Fibroblast of gingiva (primary cell): ENCODE results near the gene CFAP52.
"Not testable (repeated sequence)": the region's sequence is repeated elsewhere in the genome, so short reads cannot be mapped to it uniquely, and the experiment has no call there.

Source experiments
- DNase-seq: peaks from one replicate; pipeline ENCODE4 v3.0.0-alpha.2; 2011; ENCODE audit warnings: low read depth

Gene CFAP52, protein sequence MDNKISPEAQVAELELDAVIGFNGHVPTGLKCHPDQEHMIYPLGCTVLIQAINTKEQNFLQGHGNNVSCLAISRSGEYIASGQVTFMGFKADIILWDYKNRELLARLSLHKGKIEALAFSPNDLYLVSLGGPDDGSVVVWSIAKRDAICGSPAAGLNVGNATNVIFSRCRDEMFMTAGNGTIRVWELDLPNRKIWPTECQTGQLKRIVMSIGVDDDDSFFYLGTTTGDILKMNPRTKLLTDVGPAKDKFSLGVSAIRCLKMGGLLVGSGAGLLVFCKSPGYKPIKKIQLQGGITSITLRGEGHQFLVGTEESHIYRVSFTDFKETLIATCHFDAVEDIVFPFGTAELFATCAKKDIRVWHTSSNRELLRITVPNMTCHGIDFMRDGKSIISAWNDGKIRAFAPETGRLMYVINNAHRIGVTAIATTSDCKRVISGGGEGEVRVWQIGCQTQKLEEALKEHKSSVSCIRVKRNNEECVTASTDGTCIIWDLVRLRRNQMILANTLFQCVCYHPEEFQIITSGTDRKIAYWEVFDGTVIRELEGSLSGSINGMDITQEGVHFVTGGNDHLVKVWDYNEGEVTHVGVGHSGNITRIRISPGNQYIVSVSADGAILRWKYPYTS

DNA sequence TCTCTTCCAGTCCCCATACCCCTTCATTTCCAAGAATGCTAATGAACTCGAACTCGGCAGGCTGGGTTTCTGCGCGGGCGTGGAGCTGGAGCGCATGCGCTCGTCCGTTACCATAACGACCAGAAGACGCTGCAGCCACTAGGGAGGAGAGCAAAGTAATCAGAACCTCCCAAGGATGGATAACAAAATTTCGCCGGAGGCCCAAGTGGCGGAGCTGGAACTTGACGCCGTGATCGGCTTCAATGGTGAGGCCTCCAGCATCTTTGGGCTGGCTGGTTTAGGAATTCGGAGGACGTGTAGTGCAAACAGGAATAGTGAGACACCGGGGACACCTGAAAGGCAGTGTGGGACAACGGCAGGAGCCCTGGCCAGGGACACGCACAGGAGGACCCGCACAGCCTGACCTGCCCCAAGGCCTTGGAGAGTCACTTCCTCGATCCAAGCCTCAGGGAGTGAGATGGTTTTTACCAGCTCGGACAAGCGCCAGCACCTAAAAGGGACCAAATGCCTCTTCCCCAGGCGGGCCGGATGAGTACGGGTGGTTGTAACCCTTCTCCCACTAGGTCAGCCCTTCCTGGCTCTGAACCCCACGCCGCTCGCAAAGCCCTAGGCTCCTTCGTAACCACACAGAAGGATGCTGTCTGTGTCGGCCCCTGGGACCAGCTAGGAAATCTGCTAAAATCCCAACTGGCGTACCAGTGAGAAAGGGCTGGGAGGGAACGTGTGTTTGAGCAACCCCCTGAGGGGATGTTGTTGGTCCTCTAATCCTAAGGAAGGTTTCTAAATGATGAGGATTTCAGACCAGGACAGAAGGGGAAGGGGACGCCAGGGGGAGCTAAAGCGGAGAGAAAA is at the start of gene CFAP52:
Gene CFAP52 (plus strand): TSS at position 122 of the 852 bp plus-strand sequence. CDS start 54 bp downstream, at position 176.
- DNase-seq = peak; percentile 76

DNA sequence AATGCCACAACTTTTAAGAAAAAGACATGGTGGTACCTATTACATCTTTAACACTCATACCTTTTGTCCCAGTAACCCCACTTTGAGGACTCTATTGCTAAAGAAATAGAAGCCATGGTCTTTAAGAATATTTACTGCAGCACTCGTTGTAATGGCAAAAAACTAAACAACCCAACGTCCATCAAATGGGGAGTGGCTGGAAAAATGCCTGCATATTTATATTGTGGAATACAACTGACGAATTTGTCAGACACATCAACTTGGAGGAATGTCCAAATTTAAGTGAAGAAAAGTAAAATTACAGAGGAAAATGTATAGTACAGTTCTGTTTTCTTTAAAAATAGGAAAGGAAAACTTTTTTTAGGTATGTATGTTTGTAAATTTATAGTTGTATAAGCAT is 48.7 kb upstream of the CFAP52 start:
- no peak for DNase-seq

DNA sequence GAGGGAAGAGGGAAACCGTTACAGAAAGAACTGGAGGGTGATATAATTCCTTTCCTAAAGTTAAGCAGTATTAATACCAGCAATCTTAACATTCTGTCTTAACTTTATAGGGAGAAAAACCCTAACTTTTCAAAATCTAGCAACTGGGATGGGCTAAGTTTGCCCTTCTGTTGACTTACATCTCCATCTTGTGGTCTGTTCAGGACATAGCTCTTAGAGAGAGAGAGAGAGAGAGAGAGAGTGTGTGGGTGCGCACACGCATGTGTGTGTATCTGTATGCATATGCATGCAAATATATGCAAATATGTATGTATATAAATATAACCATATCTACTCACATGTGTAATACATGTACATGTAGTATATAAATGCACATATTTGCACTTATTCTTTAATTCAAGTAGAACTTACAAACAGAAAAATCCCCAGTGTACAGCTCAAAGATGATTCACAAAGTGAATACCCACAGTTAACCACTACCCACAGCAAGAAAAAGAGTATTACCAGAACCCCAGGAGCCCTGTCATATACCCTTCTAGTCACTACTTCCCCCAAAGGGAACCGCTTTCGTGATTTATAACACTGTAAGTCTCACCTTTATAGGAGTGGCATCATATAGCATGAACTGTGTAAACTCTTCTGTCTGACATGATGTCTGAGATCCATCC is 47.3 kb upstream of the CFAP52 start:
- peak; percentile 41 for DNase-seq

DNA sequence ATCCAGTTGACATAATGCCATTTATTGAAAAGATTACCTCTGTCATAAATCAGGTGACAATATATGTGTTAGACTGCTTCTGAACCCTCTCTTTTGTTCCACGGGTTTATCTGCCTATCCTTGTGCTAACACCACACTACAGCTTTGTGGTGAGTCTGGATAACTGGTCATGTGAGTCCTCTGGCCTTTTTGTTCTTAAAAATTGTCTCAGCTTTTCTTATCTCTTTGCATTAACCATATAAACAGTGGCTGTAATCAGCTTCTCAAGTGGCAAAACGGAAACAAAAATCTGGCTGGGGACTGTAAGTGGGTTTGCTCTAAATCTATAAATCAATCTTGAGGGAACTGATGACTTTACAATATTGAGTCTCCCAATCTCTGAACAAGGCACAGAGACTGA is 45.4 kb upstream of the CFAP52 start:
- DNase-seq = no peak

DNA sequence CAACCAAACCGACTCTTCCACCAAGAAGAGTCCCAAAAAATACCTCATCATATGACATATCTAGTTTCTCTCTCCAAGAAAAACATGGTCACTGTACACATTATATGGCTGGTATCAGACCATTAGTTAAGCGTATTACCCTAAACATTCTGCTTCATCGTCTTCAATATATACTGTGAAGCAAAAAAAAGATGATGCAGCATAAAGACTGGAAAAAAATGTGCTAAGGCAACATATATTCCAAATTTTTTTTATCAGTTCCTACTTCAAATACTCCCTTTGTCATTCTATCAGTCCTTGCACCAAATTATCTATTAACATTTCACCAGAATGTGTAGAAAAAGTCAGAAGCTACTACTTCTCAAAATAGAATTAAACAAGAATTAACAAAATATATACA is 43.7 kb upstream of the CFAP52 start:
- no peak for DNase-seq

DNA sequence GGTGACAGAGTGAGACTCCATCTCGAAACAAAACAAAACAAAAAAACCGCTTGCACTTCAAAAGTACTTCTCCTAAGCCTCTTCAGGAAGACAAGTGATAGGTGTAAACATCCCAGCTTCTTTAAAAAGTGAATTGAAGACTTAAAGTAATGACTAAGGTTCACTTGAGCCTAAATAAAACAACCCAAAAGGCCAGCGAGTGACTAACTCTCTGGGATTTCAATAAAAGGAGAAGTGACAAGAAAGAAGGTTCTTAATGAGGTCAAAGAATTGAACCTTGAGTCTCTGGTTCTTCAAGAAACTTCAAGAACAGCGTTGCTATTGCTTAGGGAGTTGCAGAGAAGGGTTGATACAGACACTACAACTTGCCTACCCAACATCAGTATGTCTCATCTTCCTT is 43.0 kb upstream of the CFAP52 start:
- DNase-seq = no peak

DNA sequence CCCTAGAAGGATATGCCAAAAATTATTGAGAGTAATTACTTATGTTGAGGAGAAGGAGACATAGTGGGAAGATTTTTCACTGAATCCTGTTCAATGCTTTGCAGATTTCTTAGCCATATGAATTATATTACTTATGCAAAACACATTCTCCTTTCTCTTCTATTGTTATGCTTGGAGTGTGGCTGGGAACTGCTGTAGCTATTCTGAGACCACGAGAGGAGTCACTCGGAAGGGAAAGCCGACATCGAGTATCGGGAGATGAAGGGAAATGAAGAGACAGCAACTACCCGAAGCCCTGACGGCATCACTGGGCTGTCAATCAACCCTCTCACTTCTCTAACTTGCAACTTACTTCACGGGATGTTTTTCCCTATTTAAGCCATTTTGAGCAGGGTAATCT is 40.4 kb upstream of the CFAP52 start:
- peak; percentile 26 for DNase-seq

DNA sequence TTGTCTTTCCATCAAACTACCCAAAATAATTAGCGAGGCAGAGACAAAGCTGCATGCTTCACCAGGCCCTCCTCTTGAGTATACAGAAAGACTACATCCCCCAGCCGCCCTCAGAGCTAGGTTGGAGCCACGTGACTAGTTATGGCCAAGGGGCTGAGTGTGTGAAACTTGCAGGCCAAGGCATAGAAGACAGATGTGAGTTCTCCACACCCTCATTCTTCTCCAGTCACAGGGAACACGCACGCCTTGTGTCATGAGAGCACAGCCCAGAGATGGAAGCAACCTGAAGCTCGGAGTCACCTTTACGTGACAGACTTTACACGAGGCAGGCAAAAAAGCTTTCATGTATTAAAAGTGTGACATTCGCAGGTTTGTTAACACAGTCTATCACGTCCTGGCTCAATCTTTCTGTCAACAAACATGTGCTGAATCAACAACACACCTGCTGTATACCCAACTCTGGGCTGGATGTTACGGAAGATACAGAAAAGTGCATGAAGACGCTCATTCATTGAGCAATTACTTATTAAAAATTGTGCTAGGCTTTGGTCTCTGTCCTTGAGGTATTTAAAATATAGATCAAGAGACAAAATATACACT is 39.2 kb upstream of the CFAP52 start:
- no peak for DNase-seq

DNA sequence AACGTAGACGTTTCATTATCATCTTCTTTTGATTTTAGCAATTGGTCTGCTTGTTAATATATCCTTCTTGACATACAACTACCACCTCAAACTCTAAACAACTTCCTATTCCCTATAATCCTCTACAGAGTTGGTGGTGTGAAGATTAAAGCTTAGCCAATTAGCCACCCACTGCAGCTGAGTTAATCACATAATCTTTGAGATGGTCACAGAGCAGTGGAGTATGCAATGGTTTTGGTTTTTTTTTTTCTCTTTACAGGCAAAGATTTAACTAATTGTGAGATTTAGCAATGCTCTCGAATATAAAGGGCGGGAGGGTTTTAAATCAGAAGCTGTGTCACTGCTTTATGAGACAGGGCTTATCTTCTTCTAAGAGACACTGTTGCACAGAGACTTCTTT is 37.8 kb upstream of the CFAP52 start:
- DNase-seq = no peak

DNA sequence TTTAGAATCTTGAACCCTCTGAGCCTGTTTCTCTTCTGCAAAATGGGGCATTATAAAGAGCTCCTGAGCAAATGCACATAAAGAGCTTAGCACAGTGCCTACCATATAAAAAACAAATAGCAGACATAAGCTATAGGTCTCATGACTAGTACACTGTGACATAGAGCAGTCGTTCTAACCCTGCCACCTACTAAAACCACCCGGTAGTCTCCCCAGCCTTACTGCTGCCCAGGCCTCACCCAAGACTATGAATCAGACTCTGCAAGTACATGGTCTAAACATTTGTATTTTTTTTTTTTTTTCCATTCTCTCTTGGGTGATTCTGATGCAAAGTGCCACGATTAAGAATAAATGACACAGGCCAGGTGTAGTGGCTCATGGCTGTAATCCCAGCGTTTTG is 34.7 kb upstream of the CFAP52 start:
- no peak for DNase-seq

DNA sequence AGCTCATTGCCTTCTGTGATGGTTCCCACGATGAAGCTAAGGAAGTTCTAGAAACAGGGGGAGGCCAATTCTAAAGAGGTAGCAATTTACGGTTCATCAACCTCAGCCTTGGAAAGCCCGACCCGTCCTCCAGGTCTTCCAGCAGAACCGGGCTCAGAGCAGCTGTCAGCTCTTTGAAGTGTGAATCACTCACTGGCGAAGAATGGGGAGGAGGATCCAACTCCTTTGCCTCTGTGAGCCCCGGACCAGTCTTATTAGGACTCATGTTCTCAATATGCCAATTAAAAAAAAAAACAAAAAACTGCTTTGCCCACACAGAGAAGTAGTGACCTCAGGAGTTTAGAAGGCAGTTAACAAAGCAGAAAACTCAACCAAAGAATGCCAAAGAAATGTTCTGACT is 32.2 kb upstream of the CFAP52 start:
- no peak for DNase-seq

DNA sequence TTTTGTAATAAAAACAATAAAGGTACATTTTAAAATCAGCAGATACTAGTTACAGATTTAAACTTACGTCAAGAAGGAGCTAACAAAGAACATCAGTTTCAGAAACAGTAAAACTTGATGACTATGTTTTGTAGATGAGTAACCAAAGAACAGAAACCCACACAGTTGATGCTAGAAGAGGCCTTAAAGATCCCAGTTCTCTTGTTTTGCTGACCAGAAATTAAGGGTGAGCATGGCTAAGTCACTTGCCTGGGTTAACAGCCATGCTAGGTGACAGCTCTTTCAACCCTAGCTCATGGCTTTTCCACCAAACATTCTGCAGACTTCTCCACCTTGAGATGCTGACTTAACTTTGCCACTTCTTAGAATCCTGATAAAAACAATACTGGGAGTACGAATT is 27.2 kb upstream of the CFAP52 start:
- DNase-seq = no peak

DNA sequence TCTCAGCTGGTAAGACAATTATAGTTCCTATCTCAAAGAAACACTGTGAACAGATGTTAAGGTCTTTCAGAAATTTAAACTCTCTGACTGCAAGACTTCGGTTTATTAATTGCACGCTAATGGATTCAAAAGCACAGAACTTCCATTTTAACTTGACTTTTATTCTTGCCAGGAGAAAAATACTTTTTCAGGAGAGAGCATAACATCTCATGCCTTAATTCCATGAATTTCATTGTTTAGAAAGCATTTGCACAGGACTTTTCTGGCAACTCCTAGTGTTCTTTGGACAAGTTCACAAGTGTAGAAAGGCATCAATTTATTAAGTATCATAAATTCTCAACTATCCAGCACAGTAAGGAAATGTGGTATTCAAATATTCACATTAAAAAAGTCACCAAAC is 23.3 kb upstream of the CFAP52 start:
- no peak for DNase-seq

DNA sequence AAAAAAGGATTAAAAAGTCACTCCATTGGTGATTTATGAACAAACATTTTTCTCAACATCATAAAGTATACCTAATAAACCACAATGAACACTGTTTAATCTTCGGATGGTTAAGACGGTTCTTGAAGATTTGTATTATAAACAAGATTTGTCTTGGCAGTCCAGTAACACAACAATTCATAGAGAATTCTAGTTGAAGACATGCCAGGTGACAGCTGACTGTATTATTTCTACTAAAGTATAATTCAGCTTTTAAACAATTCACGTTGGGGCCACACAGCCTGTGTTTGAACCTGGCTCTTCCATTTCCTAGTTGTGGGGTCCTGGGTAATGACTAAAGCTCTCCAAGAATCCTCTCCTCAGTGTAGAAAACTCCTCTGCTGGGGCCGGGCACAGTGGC is 22.8 kb upstream of the CFAP52 start:
- no peak for DNase-seq

DNA sequence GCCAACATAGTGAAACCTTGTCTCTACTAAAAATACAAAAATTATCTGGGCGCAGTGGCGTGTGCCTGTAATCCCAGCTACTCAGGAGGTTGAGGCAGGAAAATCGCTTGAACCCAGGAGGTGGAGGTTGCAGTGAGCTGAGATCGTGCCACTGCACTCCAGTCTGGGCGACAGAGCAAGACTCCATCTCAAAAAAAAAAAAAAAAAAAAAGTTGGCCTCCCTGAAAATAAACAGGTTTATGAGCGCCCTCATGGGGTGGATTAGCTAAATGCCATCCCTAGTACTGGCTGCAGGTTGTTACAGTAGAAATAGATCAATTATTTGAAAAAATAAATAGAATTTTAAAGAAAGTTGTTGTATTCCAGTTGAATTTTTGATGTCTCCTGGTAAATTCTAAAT is 21.7 kb upstream of the CFAP52 start:
- DNase-seq = peak; percentile 23

DNA sequence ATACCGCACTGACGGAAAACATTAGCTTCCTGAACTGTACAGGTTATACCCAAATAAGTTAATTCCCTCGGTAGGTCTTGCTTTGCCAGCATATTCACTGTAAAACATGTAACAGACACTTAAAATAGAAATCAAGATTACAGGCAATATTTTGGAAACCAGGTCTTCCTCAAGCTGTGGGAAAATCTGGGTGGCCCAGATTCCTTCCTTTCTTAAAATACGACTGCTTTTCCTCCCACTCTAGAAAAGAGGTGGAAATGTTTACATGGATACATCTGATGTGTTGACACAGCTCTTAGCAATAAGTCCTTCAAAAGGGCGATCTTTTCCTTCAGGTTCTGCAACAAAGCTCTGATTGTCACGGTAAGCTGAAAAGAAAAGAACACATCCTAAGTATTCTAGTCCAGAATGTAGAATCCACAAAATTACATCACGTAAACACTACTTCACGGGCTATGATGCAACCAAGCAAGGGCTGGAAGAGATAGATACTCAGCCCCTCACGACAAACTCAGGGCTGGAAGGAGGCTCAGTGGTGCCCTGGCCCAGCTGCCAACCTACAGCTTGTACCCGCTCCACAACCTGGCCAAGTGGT is 19.2 kb upstream of the CFAP52 start:
- no peak for DNase-seq

DNA sequence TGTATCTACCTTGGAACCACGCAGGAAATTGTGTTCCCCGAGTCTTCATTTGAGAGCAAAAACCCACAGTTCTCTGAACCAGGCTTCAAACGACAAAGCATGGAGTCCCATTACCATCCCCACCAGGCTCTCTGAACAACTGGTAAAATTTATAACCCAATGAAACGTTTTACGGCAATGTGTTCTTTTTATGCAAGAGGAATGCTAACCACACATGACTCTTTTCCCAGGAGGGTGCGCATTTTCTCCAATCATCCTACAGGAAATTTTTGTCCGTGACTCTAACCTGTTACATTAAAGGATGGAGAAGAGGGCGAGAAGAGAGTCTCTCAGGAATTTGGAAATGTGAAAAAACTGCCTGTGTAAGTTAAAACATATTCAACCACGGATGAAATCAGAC is 18.6 kb upstream of the CFAP52 start:
- DNase-seq = no peak

DNA sequence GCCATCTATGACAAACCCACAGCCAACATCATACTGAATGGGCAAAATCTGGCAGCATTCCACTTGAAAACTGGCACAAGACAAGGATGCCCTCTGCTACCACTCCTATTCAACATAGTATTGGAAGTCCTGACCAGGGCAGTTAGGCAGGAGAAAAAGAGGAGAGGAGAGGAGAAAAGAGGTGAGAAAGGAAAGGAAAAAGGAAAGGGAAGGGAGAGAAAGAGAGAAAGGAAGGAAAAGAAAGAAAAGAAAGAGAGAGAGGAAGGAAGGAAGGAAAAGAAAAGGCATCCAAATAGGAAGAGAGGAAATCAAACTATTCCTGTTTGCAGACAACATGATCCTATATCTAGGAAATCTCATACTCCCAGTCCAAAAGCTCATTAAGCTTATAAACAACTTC is 12.3 kb upstream of the CFAP52 start:
- DNase-seq = no peak

DNA sequence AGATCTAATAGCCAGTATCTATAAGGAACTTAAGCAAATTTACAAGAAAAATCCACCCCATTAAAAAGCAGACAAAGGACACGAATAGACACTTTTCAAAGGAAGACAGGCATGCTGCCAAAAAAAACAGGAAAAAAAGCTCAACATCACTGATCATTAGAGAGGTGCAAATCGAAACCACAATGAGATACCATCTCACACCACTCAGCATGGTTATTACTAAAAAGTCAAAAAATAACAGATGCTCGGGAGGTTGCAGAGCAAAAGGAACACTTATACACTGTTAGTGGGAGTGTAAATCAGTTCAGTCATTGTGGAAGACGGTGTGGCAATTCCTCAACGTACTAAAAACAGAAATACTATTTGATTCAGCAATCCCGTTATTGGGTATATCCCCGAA is 10.4 kb upstream of the CFAP52 start:
- no peak for DNase-seq

DNA sequence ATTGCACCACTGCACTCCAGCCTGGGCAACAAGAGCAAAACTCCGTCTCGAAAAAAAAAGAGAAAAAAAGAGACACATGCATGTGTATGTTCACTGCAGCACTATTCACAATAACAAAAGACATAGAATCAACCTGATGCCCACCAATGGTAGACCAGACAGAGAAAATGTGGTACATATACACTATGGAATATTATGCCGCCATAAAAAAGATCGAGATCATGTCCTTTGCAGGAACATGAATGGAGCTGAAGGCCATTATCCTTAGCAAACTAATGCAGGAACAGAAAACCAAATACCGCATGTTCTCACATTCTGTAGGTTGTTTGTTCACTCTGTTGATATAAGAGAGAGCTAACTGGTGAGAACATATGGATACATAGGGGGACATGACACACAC is 9.7 kb upstream of the CFAP52 start:
- DNase-seq = not testable (repeated sequence)

DNA sequence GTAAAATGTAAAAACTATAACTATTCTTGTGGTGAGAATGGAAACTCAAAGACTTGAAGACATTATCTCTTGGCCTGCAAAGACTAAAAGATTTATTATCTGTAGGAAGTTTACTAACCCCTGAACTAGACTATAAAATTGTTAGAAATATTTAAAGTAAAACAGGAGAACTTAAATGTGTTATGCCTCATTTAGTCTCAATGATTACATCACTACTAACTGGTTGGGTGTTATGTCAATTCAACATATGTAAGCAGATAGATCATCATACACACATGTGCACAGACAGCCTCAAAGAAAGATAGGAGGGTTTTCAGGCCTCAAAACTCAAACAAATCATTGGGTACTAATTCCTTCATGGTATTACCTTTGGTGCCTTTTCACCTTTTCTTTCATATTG is 8.4 kb upstream of the CFAP52 start:
- no peak for DNase-seq
